HCT116 (cell line): Measurements from ENCODE around the gene ZNF681. TPM values are rescaled to one million over a fixed set of nuclear protein-coding genes. Genes with fewer than 3 reads are reported as not detected.
"Not testable (repeated sequence)": the region's sequence is repeated elsewhere in the genome, so short reads cannot be mapped to it uniquely, and the experiment has no call there.

Experiments
- ATAC-seq: fragments of 200-7000 bp; cut with Tn5 transposase; 2 replicates; pipeline ENCODE4 v1.9.1; 2020; ENCODE audit warnings: mild to moderate bottlenecking, moderate library complexity
- BruUV-seq: library from RNA; stranded (reverse); fragments of 400-500 nt; replicated peaks from 2 replicates; lab custom pipeline; 2021; lab: Mats Ljungman, UMichigan
- CTCF ChIA-PET: fragments of 300-600 bp; sonication (Branson Sonifier 250); formaldehyde crosslinking; loops from one replicate; lab custom pipeline; 2021; ENCODE audit warnings: antibody characterized with exemption; lab: Charles Lee
- POLR2A ChIA-PET: fragments of 300-600, 350-600 bp; sonication (Branson Sonifier 250); formaldehyde crosslinking; loops from one replicate; lab custom pipeline; 2021; ENCODE audit warnings: antibody characterized with exemption; lab: Charles Lee
- RAD21 ChIA-PET, 2 experiments: fragments of 300-600 bp; sonication (Branson Sonifier 250); formaldehyde crosslinking; loops; one replicate each; lab custom pipeline; 2023; ENCODE audit warnings: low total read pairs in 2 of 2; ENCODE audit not compliant: uncharacterized antibody in 2 of 2, unreplicated experiment in 2 of 2, low non-redundant PET in 1 of 2; lab: Charles Lee
- DNase-seq: peaks from one replicate; pipeline ENCODE4 v3.0.0-alpha.2; 2010; ENCODE audit warnings: low read depth, low spot score
- H2AFZ ChIP-seq: fragments of 200-600 bp; shearing (Covaris generic), sonication (generic); 2 replicates; pipeline ENCODE4 v1.6.1; 2017; ENCODE audit warnings: low read depth, mixed run types, mixed read lengths, antibody characterized with exemption, low read length; ENCODE audit not compliant: poor library complexity, severe bottlenecking
- H3K27ac ChIP-seq: 2 replicates; pipeline ENCODE4 v1.5.1; 2012; ENCODE audit warnings: low read depth, low read length
- H3K27me3 ChIP-seq: fragments of 200-600 bp; sonication (generic); 2 replicates; pipeline ENCODE4 v1.6.1; 2016; ENCODE audit warnings: mixed run types, low read length, mixed read lengths; ENCODE audit not compliant: insufficient read depth
- H3K36me3 ChIP-seq, 2 experiments: fragments of 200-500 bp in 1 of 2; fragments of 200-600 bp in 1 of 2; sonication (Bioruptor generic) in 1 of 2; sonication (generic) in 1 of 2; 2 replicates each; pipeline versions ENCODE4 v1.5.1 to v1.6.1; 2014 to 2016; ENCODE audit warnings: low read length in 2 of 2, inconsistent platforms in 1 of 2, mixed read lengths in 1 of 2, mixed run types in 1 of 2; ENCODE audit not compliant: insufficient read depth in 2 of 2, control insufficient read depth in 1 of 2
- H3K4me1 ChIP-seq, 2 experiments: fragments of 200-600 bp in 1 of 2; sonication (generic) in 1 of 2; 2 replicates each; pipeline versions ENCODE4 v1.5.1 to v1.6.1; 2012 to 2017; ENCODE audit warnings: low read length in 2 of 2, inconsistent platforms in 1 of 2, mild to moderate bottlenecking in 1 of 2, mixed read lengths in 1 of 2, mixed run types in 1 of 2, moderate library complexity in 1 of 2; ENCODE audit not compliant: insufficient read depth in 2 of 2, control insufficient read depth in 1 of 2
- H3K4me2 ChIP-seq: fragments of 200-600 bp; sonication (generic); 2 replicates; pipeline ENCODE4 v1.6.1; 2017; ENCODE audit warnings: mixed run types, low read length, mixed read lengths
- H3K4me3 ChIP-seq, 2 experiments: fragments of 200-600 bp in 1 of 2; sonication (generic) in 1 of 2; replicated peaks in 1 of 2; 2 replicates each; pipeline ENCODE4 v1.5.1; 2011 to 2016; ENCODE audit warnings: low read length in 2 of 2, control low read depth in 1 of 2, low read depth in 1 of 2, mild to moderate bottlenecking in 1 of 2, mixed read lengths in 1 of 2, mixed run types in 1 of 2
- H3K79me2 ChIP-seq: fragments of 200-600 bp; sonication (generic); 2 replicates; pipeline ENCODE4 v1.6.1; 2017; ENCODE audit warnings: mild to moderate bottlenecking, mixed run types, low read length, moderate library complexity, mixed read lengths; ENCODE audit not compliant: insufficient read depth
- H3K9ac ChIP-seq: fragments of 200-600 bp; sonication (generic); 2 replicates; pipeline ENCODE4 v1.6.1; 2016; ENCODE audit warnings: low read length, mixed read lengths
- H3K9me2 ChIP-seq: fragments of 200-600 bp; sonication (generic), shearing (Covaris generic); 2 replicates; pipeline ENCODE4 v1.6.1; 2017; ENCODE audit warnings: mixed run types, mild to moderate bottlenecking, moderate library complexity; ENCODE audit not compliant: insufficient read depth
- H3K9me3 ChIP-seq, 2 experiments: fragments of 200-500 bp in 1 of 2; fragments of 200-600 bp in 1 of 2; sonication (Bioruptor generic) in 1 of 2; sonication (generic) in 1 of 2; 2 replicates each; pipeline ENCODE4 v1.6.1; 2014 to 2017; ENCODE audit warnings: low read length in 2 of 2, mixed read lengths in 2 of 2, inconsistent platforms in 1 of 2, low read depth in 1 of 2, mild to moderate bottlenecking in 1 of 2, mixed run types in 1 of 2, moderate library complexity in 1 of 2; ENCODE audit not compliant: control insufficient read depth in 1 of 2, insufficient read depth in 1 of 2
- H4K20me1 ChIP-seq: fragments of 200-600 bp; sonication (generic), shearing (Covaris generic); 2 replicates; pipeline ENCODE4 v1.6.1; 2017; ENCODE audit warnings: mixed run types, mild to moderate bottlenecking, moderate library complexity; ENCODE audit not compliant: insufficient read depth
- CBX3 ChIP-seq: IDR thresholded peaks from 2 replicates; pipeline ENCODE4 v1.6.1; 2012; ENCODE audit warnings: low read depth
- POLR2A ChIP-seq: IDR thresholded peaks from 2 replicates; pipeline ENCODE4 v1.7.0; 2011; ENCODE audit warnings: borderline replicate concordance; ENCODE audit not compliant: insufficient read depth, insufficient read length; ENCODE audit errors: extremely low read depth
- TCF7L2 ChIP-seq: IDR thresholded peaks from 2 replicates; pipeline ENCODE4 v1.7.0; 2011; ENCODE audit warnings: borderline replicate concordance, inconsistent platforms; ENCODE audit not compliant: insufficient read depth, insufficient read length; ENCODE audit errors: extremely low read depth
- ZFX ChIP-seq: fragments of 450-650 bp; IDR thresholded peaks from 2 replicates; pipeline ENCODE4 v1.6.1; 2017
- intact Hi-C: fragments of 100-400 bp; cut with micrococcal nuclease; formaldehyde crosslinking; loops from 2 replicates; pipeline ENCODE4 v1.10.0; 2022
- total RNA-seq: library from RNA; stranded (reverse); gene quantifications from one replicate; pipeline ENCODE4 v1.2.1, GENCODE V29; 2021; ENCODE audit not compliant: unreplicated experiment
- TF ChIP-seq, protein P1 (sequence below): IDR thresholded peaks from 2 replicates; pipeline ENCODE4 v1.6.1; 2012
- TF ChIP-seq, protein P2 (sequence below), 3 experiments: fragments of 200-600 bp in 1 of 3; sonication (generic) in 1 of 3; IDR thresholded peaks in 2 of 3; conservative IDR thresholded peaks in 1 of 3; 2 replicates each; pipeline ENCODE4 v1.5.1; 2012 to 2017; ENCODE audit warnings: low read depth in 2 of 3, low read length in 2 of 3, antibody characterized with exemption in 1 of 3, borderline replicate concordance in 1 of 3, control low read depth in 1 of 3, mild to moderate bottlenecking in 1 of 3, mixed read lengths in 1 of 3, mixed run types in 1 of 3, moderate library complexity in 1 of 3; ENCODE audit not compliant: insufficient read depth in 1 of 3
- TF ChIP-seq, protein P3 (sequence below): IDR thresholded peaks from 2 replicates; pipeline ENCODE4 v1.6.1; 2012; ENCODE audit warnings: low read depth

The ZNF681 gene
- total RNA-seq, 1 experiment from 2014 or later, result not detected

DNA sequence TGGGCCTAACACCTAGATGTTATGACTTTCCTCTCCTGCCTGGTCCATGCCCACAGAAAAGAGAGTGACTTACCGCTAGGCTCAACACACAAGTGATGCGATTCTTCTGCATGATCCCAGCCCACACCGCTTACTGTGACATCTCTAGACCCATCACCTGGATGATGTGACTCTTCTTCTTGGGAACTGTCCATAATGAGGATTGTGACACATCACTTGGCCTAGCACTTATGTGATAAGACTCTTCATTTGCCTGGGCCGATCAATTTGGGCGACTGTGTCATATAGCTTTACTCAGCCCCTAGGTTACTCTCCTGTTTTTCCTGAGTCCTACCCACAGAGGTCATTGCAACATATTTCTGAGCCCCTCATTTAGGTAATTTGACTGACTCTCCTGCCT lies 19.9 kb upstream of the ZNF681 start:
- TF ChIP-seq, protein P1, sequence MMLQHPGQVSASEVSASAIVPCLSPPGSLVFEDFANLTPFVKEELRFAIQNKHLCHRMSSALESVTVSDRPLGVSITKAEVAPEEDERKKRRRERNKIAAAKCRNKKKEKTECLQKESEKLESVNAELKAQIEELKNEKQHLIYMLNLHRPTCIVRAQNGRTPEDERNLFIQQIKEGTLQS, result no peak
- TF ChIP-seq POLR2A, result no peak
- TF ChIP-seq, all 23 proteins: peak for 0
- DNase-seq (no peak), ATAC-seq (no peak)
- H3K27ac ChIP-seq, result no peak overlapping the region
- H3K9ac ChIP-seq, result no peak overlapping the region
- H3K4me1 ChIP-seq, result no peaks in the 10 kb centered on the region
- H3K27me3 ChIP-seq, result no peaks in the 10 kb centered on the region
- intact Hi-C loops, result no loop called here
- no TSS peak for BruUV-seq
- H3K9me2 ChIP-seq, result no peaks in the 10 kb centered on the region
- H3K4me2 ChIP-seq, result no peak overlapping the region
- peaks cover 0 to 18% of the 10 kb centered on the region in 2 experiments; a peak in 2 of 4 replicates for H3K9me3 ChIP-seq
- ChIA-PET RAD21 (no interaction called here), CTCF (no interaction called here), POLR2A (no interaction called here)
- H4K20me1 ChIP-seq, result no peaks in the 10 kb centered on the region
- H3K79me2 ChIP-seq, result no peaks in the 10 kb centered on the region
- H3K4me3 ChIP-seq, result no peak overlapping the region
- no peak overlapping the region for H2AFZ ChIP-seq
- no peaks in the 10 kb centered on the region for H3K36me3 ChIP-seq

DNA sequence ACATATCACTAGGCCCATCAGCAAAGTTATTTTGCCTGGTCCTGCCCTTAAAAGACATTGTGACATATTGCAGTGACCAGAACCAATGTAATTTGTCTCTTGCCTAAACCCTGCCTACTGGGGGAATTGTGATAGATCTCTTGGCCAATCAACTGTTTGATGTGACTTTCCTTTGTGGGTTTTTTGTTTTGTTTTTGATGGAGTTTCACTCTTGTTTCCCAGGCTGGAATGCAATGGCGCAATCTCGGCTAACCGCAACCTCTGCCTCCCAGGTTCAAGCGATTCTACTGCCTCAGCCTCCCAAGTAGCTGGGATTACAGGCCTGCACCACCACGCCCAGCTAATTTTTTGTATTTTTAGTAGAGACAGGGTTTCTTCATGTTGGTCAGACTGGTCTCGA lies 19.3 kb upstream of the ZNF681 start:
- H3K79me2 ChIP-seq, H3K27ac ChIP-seq, H3K36me3 ChIP-seq, H3K9ac ChIP-seq, H4K20me1 ChIP-seq, H3K9me2 ChIP-seq, H2AFZ ChIP-seq, BruUV-seq, H3K27me3 ChIP-seq, POLR2A ChIA-PET, RAD21 ChIA-PET, CTCF ChIA-PET, ATAC-seq, DNase-seq, H3K4me3 ChIP-seq, H3K4me1 ChIP-seq, intact Hi-C loops, H3K4me2 ChIP-seq: not testable (repeated sequence)
- peaks cover 0 to 18% of the 10 kb centered on the region in 2 experiments; a peak in 2 of 4 replicates for H3K9me3 ChIP-seq

DNA sequence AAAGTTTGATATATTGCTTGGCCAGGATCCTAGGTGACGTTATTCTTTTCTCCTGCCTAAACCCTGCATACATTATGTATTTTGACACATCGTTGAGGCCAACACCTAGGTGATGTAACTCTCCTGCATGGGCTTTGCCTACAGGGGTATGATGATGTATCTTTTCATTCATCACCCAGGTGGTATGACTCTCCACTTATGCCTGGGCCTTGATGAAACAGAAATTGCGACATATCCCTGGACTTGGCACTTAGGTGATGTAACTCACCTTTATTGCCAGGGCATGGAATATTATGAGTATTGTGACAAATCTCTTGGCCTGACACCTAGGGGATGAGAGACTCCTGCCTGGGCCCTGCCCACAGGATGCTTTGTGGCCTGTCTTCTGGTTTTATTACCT lies 18.5 kb upstream of the ZNF681 start:
- H3K27me3 ChIP-seq, result no peaks in the 10 kb centered on the region
- no peak overlapping the region for H3K9ac ChIP-seq
- H3K4me2 ChIP-seq, result no peak overlapping the region
- H3K4me1 ChIP-seq, result no peaks in the 10 kb centered on the region
- no peaks in the 10 kb centered on the region for H3K9me2 ChIP-seq
- DNase-seq (no peak), ATAC-seq (no peak)
- no peaks in the 10 kb centered on the region for H3K79me2 ChIP-seq
- POLR2A ChIA-PET, result no interaction called here
- peaks cover 0 to 18% of the 10 kb centered on the region in 2 experiments; a peak in 2 of 4 replicates for H3K9me3 ChIP-seq
- CTCF ChIA-PET, result no interaction called here
- intact Hi-C loops, result no loop called here
- H3K36me3 ChIP-seq, result no peaks in the 10 kb centered on the region
- RAD21 ChIA-PET, result no interaction called here
- H3K4me3 ChIP-seq, result no peak overlapping the region
- H3K27ac ChIP-seq, result no peak overlapping the region
- no peak overlapping the region for H2AFZ ChIP-seq
- BruUV-seq, result no TSS peak
- H4K20me1 ChIP-seq, result no peaks in the 10 kb centered on the region
- TF ChIP-seq, protein P1, result no peak
- TF ChIP-seq TCF7L2 (no peak), ZFX (no peak), CBX3 (no peak)
- TF ChIP-seq, protein P2, sequence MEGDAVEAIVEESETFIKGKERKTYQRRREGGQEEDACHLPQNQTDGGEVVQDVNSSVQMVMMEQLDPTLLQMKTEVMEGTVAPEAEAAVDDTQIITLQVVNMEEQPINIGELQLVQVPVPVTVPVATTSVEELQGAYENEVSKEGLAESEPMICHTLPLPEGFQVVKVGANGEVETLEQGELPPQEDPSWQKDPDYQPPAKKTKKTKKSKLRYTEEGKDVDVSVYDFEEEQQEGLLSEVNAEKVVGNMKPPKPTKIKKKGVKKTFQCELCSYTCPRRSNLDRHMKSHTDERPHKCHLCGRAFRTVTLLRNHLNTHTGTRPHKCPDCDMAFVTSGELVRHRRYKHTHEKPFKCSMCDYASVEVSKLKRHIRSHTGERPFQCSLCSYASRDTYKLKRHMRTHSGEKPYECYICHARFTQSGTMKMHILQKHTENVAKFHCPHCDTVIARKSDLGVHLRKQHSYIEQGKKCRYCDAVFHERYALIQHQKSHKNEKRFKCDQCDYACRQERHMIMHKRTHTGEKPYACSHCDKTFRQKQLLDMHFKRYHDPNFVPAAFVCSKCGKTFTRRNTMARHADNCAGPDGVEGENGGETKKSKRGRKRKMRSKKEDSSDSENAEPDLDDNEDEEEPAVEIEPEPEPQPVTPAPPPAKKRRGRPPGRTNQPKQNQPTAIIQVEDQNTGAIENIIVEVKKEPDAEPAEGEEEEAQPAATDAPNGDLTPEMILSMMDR (IDR thresholded peaks at IDR 0.05 in 2 of 3, conservative IDR thresholded peaks at IDR 0.05 in 1 of 3; ENCODE audit: borderline replicate concordance in 1 of 3, insufficient read depth in 1 of 3, low read depth in 2 of 3, low read length in 2 of 3), result no peak
- TF ChIP-seq, protein P3, sequence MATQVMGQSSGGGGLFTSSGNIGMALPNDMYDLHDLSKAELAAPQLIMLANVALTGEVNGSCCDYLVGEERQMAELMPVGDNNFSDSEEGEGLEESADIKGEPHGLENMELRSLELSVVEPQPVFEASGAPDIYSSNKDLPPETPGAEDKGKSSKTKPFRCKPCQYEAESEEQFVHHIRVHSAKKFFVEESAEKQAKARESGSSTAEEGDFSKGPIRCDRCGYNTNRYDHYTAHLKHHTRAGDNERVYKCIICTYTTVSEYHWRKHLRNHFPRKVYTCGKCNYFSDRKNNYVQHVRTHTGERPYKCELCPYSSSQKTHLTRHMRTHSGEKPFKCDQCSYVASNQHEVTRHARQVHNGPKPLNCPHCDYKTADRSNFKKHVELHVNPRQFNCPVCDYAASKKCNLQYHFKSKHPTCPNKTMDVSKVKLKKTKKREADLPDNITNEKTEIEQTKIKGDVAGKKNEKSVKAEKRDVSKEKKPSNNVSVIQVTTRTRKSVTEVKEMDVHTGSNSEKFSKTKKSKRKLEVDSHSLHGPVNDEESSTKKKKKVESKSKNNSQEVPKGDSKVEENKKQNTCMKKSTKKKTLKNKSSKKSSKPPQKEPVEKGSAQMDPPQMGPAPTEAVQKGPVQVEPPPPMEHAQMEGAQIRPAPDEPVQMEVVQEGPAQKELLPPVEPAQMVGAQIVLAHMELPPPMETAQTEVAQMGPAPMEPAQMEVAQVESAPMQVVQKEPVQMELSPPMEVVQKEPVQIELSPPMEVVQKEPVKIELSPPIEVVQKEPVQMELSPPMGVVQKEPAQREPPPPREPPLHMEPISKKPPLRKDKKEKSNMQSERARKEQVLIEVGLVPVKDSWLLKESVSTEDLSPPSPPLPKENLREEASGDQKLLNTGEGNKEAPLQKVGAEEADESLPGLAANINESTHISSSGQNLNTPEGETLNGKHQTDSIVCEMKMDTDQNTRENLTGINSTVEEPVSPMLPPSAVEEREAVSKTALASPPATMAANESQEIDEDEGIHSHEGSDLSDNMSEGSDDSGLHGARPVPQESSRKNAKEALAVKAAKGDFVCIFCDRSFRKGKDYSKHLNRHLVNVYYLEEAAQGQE, result no peak
